ENCODE data around the gene ST14. TPM values are rescaled to one million over a fixed set of nuclear protein-coding genes. Genes with fewer than 3 reads are reported as not detected.

The ST14 gene
- total RNA-seq, 1 experiment from 2014 or later: 1.8 TPM

Other genes starting within 250 kb of the ST14 start
- gene PRDM10, start 156.9 kb upstream of the ST14 start, total RNA-seq (2021; ENCODE audit: unreplicated experiment): 12.5 TPM
- 589 TPM for gene APLP2, start 89.9 kb upstream of the ST14 start, total RNA-seq (2021; ENCODE audit: unreplicated experiment)
- 66.4 TPM for gene ZBTB44, start 155.1 kb downstream of the ST14 start, total RNA-seq (2021; ENCODE audit: unreplicated experiment)